ENCODE measurements around the gene MYCN.
"Not testable (repeated sequence)": the region's sequence is repeated elsewhere in the genome, so short reads cannot be mapped to it uniquely, and the experiment has no call there.

Gene MYCN

GRCh38 chr2:15939854-15940660 lies at the start of gene MYCN:
TSS of gene MYCN (plus strand) at chr2:15940550. CDS start at chr2:15942065, 1,515 bp downstream.
- DNase-seq, result peak; percentile 48 to 66

DNA sequence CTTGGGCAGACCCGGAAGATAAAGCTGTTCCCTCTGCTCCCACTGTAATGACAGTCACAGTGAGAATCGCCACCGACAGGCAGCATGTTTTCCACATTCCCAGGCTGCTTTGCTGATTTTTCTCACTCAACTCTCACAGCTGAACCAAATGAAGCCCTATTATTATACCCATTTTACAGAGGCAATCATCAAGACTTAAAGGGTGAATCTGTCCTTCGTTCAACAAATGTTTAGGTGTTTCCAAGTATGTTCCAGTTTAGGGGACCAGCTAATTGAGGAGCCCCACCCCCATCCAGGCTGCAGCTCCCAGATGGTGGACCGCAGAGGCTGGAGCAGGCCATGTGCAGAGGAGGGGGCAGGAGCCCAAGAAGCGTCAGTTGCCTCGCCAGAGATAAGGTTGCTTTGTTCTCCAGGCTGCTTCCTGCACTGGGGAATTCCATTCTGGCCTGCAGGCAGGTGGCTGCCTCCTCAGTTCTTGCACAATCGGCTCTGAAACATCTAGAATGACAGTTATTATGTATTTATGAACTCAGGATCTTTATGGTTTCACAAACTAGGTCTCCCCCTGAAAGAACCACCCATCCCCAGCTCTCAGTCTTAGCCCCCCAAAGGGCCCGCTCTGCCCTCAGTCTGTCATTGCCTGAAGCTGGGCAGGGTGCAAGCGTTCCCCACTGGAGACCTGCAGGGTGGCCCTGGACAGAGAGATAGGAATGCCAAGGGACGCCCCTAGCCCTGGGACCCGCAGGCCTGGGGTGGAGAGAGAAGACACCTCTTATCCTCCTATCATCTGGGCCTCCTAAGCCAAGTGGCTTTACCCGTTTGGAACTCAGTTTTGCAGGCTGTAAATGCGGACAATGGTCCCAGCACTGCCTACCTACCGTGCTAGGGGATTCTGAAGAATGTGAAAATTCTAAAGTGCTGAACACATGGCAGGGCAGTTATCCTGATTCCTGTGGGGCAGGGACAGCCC lies 49.1 kb upstream of the MYCN start:
- no peak for DNase-seq

- no peak for DNase-seq
These were observed 48.0 kb upstream of the MYCN start for GRCh38 chr2:15892151-15892880.

DNA sequence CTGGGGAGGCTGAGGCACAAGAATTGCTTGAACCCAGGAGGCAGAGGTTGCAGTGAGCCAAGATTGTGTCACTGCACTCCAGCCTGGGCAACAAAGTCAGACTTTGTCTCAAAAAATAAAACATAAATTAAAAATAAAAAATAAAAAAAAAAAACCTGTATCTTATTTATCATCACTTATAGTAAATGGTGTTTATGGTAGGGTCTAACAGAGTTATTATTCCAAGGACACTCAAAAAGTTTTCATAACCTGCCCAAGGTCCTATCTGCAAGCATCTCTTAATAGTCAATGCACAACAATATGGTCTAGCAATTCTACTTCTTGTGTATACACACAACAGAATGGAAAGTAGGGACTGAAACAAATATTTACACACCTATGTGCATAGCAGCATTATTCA lies 47.3 kb upstream of the MYCN start:
- DNase-seq, result no peak

- no peak for DNase-seq
These were observed 46.5 kb upstream of the MYCN start for GRCh38 chr2:15893689-15894480.

- DNase-seq, result no peak
These were observed 45.7 kb upstream of the MYCN start for GRCh38 chr2:15894481-15895144.

GRCh38 chr2:15895615-15896469 lies 44.5 kb upstream of the MYCN start:
- no peak for DNase-seq

DNA sequence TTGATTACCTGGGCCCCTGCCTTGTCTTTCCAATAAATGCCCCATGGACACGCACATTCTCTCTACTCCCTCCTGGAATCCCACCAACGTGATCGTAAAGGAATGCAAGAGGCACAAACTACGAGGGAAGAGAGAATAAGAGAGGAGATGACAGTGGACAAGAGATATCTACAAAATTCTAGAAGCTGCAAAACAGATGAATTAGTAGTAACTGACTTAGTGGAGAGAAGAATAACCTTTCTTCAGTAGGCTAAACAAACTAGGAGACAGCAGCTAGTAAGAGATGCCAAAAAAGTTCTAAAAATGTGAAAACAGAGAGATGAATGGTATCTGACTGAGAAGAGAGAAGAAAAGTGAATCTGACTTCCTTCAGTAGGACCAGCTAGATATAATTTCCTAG lies 43.5 kb upstream of the MYCN start:
- DNase-seq, result no peak

- DNase-seq, result no peak
These were observed 42.8 kb upstream of the MYCN start for GRCh38 chr2:15897431-15898098.

DNA sequence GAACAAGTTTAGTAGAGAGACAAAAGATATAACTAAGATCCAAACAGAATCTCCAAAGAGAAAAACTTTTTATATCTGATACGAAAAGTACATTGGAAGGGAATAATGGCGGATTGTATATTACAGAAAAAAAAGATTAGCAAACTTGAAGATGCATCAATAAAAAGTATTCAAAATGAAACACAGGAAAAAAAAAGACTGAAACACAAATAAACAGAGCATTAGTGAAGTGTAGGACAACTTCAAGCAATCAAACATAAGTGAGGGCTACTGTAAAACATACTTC lies 41.1 kb upstream of the MYCN start:
- no peak for DNase-seq

DNA sequence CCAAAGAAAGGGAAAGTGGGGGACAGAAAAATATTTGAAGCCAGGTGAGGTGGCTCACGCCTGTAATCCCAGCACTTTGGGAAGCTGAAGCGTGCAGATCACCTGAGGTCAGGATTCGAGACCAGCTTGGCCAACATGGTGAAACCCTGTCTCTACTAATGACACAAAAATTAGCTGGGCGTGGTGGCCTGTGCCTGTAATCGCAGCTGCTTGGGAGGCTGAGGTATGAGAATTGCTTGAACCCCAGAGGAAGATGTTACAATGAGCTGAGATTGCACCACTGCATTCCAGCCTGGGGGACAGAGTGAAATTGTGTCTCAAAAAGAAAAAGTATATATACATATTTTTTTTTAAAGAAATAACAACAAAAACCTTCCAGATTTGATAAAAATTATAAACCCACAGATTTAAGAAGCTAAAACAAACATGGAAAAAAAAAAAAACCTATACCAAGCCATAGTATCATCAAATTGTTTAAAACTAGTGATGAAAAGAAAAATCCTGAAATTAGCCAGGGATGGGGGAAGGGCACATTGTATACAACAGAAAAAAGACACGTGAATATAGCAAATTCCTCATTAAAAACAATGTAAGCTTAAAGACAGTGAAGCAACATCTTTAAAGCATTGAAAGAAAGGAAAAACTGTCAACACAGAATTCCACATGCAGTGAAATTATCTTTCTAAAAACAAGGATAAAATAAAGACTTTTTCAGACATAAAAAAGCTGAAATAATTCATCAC lies 40.4 kb upstream of the MYCN start:
- DNase-seq, result no peak

DNA sequence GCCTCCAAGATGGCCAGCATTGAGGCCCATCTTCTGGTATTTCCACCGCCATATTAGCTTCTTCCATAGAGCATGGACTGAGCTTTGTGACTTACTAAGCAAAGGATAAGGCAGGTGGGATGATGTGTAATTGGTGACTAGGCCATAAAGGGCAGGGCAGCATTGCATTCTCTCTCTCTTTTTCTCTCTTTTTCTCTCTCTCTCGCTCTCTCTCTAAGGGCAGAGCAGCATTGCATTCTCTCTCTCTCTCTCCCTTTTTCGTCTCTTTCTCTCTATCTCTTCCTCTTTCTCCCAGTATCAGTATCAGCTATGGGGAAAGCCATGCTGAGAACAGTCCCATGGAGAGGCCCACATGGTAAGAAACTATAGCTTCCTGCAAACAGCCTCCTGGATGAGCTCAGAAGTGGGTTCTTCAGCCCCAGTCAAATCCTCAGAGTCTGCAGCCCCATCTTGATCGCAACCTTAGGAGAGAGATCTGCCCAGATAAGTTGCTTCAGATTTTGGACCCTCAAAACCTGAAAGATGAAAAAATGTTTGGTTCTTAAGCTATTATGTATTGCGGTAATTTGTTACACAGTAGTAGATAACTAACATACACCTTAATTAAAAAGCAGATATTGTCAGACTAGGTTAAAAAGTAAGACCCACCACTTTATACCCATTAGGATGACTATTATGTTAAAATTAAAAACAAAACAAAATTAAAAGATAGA lies 39.1 kb upstream of the MYCN start:
- no peak for DNase-seq

DNA sequence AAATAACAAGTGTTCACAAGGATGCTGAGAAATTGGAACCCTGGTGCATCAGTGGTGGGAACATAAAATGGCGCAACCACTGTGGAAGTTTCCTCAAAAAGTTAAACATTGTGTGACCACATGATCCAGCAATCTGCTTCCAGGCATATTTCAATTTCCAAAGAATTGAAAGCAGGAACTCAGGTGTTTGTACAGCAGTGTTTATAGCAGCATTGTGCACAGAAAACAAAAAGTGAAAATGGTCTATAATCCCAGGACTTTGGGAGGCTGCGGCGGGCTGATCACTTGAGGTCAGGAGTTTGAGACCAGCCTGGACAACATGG lies 38.6 kb upstream of the MYCN start:
- no peak for DNase-seq

DNA sequence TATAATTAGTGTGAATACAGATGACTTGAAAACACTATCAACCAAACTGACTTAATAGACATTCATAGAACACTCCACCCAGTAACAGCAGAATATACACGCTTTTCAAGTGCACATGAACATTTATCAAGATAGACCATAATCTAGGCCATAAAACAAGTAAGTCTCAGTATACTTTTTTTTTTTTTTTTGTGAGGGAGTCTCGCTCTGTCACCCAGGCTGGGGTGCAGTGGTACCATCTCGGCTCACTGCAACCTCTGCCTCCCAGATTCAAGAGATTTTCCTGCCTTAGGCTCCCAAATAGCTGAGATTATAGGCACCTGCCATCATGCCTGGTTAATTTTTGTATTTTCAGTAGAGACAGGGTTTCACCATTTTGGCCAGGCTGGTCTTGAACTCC lies 36.4 kb upstream of the MYCN start:
- not testable (repeated sequence) for DNase-seq

DNA sequence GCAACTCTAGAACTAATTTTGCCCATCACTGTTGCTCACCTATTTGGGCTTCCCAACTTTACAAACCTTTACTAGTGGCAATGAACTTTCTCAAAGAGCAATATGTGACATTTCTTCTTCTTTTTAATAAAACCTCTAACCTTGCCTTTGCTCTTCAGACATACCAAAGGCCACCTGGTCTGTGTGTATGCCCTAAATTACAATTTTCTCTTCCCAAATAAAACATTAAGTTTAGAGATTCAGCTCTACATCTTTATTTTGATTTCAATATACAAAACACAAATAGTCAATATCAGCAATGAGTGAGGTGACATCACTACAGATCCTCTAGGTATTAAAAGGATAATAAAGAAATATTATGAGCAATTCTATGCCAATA lies 35.1 kb upstream of the MYCN start:
- DNase-seq, result no peak

DNA sequence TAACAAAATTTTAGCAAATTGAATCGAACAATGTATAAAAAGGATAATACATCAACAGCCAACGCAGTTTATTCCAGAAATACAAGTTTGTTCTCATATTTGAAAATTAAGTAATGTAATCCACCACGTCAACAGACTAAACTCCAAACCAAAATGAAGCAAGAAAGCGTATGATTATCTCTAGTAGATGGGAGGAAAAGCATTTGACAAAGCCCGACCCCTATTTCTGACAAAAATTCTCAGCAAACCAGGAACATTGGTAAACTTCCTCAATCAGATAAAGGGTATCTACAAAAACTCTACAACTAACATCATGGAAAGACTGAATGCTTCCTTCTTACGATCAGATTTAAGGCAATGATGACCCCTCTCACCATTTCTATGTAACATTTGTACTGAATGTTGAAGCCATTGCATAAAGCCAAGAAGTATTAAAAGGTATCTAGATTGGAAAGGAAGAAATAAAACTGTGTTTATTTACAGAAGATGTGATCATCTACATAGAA lies 34.3 kb upstream of the MYCN start:
- no peak for DNase-seq

DNA sequence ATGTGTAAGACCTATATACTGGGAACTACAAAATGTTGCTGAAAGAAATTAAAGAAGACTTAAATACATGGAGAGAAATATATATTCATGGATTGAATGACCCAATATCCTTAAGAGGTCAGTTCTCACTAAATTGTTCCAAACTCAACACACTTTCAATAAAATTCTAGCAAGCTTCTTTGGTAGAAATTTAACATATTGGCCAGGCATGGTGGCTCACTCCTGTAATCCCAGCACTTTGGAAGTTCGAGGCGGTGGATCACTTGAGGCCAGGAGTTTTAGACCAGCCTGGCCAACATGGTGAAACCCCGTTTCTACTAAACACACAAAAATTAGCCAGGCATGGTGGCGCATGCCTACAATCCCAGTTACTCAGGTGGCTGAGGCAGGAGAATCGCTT lies 33.6 kb upstream of the MYCN start:
- no peak for DNase-seq

DNA sequence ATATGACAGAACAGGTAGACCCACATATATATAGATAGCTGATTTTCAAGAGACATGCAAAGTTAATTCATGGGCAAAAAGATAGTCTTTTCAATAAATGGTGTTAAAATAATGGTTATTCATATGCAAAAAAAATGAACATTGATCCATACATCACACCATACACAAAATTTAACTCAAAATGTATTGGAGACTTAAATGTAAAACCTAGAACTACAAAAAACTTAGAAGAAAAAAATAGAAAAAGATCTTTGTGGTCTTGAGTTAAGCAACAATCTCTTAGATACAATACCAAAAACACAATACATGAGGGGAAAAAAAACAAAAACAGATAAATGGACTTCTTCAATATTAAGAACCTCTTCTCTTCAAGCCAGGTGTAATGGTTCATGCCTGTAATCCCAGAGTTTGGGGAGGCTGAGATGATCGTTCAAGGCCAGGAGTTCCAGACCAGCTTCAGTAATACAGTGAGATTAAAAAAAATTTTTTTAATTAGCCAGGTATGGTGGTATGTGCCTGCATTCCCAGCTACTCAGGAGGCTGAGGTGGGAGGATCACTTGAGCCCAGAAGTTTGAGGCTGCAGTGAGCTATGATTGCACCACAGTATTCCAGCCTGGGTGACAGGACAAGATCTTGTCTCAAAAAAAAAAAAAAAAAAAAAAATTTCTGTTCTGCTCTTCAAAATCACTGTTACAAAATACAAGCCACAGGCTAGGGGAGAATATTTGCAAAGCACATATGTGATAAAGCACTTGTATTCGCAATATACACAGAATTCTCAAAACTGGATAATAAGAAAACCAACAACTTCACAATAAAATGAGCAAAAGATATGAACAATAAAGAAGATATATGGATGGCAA lies 32.7 kb upstream of the MYCN start:
- no peak for DNase-seq
